Stimulated activated CD4-positive, alpha-beta T cell treated with anti-CD3 and anti-CD28 coated beads, Interleukin-1b, Interleukin-23, amount 100 ng/mL, for 1 hour (primary cell): Measurements from ENCODE around the gene SIDT1.
"Not testable (repeated sequence)": the region's sequence is repeated elsewhere in the genome, so short reads cannot be mapped to it uniquely, and the experiment has no call there.

ENCODE experiments used
- DNase-seq, 2 donors: peaks; one replicate each; pipeline ENCODE4 v3.0.0-alpha.2; 2020; ENCODE audit warnings: low read depth in 2 of 2

The SIDT1 gene

DNA sequence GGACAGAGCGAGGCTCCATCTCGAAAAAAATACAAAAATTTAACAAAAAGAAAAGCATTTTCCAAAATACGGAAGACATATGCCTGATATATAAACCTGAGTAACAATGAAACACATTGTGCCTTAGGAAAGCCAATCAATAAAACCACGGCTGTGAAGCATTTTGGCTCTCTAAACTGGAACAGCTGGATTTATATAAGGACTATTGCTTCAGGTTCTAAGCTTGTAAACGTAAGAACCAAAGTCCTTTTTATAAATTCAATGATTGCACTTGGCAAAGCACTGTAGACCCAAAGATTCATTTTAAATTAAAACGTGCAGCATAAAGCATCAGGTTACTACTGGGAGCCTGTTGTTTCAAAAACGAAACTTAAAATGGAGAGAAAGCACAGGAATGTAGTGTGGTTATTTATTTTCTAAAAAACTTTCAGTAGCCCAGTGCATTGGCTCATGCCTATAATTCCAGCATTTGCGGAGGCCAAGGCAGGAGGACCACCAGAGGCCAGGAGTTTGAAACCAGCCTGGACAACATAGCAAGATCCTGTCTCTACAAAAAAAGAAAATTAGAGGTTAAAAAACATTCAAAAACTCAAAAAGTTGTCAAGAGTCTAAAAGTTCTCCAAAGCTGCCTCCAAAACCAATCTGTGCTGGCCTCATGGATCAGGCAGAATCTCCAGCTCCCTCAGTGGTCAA is 102.6 kb downstream of the SIDT1 start:
- no peak for DNase-seq

DNA sequence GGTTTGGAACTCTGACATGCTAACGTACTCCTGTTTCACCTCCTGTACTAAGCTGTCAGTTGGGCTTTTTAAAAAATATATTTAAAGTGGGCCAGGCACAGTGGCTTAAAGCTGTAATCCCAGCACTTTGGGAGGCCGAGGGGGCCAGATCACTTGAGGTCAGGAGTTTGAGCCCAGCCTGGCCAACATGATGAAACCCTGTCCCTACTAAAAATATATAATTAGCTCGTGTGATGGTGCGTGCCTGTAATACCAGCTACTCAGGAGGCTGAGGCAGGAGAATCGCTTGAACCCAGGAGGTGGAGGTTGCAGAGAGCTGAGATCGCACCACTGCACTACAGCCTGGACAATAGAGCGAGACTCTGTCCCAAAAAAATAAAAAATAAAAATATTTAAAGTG is 103.7 kb downstream of the SIDT1 start:
- not testable (repeated sequence) for DNase-seq

DNA sequence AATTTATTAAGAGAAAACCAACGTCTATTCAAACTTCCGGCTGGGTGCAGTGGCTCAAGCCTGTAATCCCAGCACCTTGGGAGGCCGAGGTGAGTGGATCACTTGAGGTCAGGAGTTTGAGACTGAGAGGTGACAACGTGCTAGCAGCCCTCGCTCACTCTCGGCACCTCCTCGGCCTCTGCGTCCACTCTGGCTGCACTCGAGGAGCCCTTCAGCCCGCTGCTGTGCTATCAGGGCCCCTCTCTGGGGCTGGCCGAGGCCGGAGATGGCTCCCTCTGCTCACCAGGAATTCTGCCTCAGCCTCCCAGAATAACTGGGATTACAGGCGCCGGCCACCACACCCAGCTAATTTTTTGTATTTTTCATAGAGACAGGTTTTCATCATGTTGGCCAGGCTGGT is 105.4 kb downstream of the SIDT1 start:
- DNase-seq, result no peak

DNA sequence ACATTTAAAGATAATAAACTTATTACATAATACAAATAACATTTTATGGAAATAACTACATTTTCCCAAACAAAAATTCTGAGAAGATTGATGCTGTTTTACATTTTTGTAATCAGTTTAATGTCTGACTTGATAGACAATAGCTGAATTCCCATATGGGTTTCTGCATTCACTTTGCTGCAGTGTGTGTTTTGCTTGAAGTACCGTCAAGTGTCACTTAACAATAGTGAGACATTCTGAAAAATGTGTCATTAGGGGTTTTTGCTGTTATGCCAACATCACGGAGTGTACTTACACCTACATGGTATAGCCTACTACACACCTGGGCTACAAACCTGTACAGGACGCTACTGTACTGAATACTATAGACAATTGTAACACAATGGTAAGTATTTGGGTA is 106.6 kb downstream of the SIDT1 start:
- DNase-seq, result no peak

DNA sequence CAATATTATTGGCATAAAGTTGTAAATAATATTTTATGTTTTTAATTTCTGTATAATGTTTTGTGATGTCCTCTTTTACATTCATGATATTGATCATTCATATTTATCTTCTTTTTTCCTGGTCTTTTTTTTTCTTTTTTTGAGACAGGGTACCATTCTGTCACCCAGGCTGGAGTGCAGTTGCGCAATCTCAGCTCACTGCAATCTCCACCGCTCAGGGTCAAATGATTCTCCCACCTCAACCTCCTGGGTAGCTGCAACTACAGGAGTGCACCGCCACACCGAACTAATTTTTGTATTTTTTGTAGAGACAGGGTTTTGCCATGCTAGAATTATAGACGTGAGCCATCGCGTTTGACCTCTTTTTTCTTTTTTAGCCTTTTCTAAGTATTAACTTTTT is 111.2 kb downstream of the SIDT1 start:
- DNase-seq, result no peak

DNA sequence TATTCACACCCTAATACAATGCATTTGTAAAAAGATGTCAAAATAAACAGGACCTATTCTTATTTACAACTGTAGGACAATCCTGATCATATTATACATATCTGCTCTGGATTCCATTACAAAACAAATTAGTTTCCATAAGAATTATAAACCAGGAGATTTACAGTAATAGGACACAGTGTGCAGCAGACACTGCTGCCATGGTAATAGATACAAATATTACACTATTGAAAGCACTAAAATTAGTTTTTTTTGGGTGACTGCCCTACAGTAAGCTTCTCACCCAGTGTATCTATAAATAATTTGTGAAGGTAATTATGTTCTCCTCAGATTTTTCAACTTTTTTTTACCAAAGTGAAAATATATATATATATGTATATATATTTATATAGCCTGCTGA is 116.2 kb downstream of the SIDT1 start:
- DNase-seq, result no peak

DNA sequence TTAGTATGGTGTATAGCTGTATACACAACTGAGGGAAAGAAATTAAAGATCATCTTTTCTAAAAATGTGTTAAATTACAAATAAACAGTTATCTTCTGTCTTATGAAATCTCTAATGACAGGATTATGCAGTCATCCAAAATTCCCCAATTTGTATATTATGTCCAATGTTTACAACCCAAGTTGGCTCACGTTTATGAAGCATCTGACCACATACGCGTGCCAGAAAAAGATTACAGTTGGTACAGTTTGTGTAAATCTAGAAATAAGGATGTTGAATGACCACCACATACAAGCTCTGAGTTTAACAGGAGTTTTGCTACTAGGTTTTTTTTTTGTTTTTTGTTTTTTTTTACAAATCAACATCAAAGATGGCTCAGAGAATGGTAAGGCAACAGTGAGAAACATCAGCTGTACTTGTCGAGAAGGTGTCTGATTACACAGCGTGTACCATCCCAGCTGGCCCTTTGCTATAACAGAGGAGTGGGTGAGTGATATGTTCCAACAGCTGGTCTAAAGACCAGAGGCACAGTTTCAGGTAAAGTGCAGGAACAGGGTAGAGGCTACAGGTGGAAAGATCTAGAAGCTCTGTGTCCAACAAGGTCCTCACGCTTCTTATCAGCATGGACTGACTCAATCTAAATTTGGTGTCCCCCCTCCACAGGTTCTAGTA is 117.0 kb downstream of the SIDT1 start:
- no peak for DNase-seq

DNA sequence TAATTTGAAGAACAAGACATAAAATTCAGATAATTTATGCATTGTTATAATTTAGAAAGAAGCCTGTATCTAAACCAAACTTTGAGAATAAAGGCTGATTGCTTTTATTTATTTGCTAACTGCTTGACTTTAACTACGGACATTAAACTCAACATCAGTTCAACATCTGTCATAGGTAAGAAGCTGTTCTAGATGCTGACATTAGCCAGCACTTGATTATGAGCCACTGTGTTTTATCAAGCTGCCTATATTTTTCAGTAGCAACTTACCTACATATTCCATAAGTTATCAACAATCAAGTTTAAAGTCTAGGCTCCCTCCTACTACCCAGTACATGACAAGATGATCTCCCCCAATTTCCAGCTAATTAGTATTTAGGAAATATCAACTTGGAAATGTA is 122.0 kb downstream of the SIDT1 start:
- DNase-seq, result no peak

DNA sequence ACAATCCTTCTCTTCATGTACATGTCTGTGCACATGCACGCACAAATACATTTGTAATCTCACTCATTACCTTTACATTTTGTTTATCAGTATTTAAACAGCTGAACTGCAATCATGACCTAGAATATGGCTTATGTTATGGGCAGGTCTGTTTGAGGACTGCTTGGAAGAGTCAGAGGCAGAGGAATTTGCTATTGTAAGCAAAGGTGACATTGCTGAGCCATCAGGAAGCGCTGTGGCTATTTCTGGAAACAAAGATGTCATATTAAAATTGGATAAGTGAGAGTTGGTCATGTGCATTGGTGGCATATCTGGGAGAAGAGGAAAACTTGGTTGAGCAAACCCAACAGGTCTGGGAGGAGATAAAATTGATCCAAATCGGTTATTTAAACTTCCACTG is 122.5 kb downstream of the SIDT1 start:
- DNase-seq, result no peak

DNA sequence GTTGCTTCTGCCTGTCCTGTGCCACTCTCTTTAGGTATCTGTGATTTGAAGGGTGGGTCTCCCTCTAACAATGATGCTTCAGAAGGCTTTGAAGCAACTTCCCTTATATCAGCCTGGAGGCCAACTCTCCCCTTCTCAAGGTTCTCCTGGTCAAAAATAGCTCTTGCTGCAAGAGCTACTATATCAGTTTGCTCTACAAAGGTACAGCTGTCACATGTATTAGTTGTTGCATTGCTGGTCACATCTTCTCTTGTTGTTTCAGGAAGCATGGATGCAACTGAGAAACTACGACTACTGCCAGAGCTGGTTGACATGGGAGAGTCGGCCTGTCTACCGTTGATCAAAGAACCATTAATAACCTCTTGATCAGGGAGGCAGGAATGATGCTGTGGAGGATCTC is 125.8 kb downstream of the SIDT1 start:
- DNase-seq, result no peak

DNA sequence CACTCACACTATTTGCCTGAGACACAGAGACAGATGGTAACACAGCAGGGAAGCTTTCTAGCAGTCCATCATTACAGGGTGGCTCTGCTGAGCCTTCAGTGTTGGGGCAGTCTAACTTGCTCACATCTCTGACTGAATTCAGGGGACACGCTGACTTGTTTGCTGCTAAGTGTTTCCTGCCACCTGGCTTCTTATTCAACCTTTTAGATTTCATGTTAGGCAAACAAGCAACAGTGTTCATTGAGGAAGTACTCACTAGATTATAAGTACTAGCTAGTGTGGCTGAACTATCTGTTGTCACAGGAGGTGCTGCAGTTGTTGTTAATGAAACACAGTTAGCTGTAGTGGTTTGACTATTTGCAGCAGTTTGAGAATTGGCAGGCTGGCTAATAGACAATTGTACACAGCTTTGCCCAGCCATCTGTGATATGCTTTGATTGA is 126.8 kb downstream of the SIDT1 start:
- DNase-seq, result no peak

DNA sequence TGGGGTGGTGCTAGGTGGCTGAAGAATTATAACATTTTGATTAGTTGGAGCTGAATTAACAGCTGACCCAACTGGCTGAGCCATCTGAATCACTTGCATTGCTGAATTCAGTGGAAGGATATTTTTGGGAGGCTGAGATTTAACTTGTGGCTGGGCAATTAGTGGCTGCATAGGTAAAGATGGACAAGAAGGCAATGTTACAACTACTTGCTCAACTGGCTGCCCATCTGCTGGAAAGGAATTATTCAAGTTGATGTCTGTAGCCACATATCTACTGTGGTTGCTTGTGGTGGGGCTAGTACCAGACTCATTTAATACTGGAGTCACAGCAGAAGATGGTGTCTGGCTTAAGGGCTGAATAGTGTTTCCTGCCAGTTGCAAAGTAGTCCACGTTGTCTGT is 127.6 kb downstream of the SIDT1 start:
- DNase-seq, result no peak

DNA sequence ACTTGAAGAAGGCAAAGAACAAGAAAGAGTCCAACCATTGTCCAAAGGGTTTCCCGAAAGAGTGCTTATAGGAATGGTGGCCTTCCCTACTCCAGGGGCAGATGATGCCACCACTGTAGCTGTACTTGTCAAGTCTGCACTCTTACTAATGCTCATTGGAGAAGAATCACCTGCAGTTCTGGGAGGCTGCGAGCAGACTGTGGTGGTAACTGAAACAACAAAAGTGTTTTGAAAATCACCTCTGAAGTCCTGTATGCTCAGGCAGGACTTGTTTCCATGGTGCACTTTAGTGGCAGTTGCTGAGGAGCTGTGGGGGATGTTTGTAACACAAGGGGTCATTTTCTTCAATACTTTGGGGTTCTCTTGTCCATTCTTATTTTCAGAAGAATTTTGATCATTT is 128.1 kb downstream of the SIDT1 start:
- no peak for DNase-seq

DNA sequence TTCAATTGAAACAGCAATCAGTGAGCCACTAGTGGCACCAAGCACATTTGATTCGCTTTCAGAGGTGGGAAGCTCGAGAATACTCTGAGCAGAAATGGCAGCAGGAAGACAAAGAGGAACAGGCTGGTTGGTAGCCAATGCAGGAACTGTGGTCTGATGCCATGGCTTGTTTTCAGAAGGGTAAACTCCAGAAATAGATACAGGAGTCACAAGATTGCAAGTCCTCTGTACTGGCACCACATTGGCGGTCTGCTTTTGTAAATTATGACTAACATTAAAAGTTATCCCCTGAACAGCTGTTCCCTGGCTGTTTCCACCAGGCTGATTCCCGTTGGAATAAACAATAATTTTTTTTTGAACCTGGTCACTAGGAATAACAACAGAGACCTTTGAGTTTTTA is 128.5 kb downstream of the SIDT1 start:
- no peak for DNase-seq

DNA sequence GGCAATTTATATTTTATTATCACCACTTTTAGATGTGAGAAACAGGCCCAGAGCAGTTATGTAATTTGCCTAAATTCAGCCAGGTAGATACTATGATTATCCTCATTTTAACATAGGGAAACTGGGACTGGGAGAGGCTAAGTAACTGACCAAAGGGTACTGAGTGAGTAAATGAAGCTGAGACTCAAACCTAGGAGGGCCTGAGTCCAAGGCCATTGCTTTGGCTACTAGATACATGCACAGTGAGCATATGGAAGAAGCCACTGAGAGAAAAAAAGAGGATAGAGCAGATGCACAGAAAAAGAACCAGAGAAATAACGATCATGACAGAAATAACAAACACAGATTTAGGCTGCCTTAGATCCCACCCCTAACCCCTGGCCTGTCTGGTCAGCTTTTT is 130.5 kb downstream of the SIDT1 start:
- no peak for DNase-seq

DNA sequence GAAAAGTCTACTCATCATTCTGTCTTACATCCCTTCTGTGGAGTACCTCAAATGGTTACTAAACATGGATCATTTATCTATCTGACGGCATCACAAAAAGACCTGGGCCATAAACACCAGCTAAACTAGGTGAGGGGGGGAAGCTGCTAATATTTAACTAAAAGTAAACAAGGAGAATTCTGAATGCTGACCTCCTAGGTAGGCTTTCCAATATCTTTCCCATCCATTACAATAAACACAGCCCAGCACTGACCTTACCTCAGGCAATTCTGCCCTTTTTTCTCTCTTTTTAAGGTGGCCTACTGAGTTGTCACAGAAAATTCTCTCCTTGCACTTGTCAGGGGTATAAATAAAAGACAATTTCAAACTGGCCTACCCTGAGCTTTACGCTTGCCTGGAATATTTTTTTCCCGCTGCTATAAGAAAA is 131.0 kb downstream of the SIDT1 start:
- no peak for DNase-seq

DNA sequence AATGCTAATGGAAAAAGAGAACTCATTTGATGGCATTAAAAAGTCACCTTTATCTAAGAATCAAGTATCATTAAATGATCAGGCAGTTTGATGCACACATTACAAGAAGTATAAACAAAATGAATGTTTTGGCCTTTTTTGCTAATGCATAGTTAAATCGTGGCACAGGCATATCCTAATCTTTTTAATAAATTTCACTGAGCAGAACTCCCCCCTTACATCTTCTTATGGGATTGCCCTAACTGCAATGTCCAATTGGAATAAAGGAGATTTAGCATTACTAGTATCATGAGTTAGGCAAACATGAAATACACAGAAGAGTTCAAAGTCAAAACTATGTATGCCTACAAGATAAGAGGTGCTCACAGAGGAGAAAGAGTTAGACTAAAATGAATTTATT is 131.4 kb downstream of the SIDT1 start:
- DNase-seq, result no peak

DNA sequence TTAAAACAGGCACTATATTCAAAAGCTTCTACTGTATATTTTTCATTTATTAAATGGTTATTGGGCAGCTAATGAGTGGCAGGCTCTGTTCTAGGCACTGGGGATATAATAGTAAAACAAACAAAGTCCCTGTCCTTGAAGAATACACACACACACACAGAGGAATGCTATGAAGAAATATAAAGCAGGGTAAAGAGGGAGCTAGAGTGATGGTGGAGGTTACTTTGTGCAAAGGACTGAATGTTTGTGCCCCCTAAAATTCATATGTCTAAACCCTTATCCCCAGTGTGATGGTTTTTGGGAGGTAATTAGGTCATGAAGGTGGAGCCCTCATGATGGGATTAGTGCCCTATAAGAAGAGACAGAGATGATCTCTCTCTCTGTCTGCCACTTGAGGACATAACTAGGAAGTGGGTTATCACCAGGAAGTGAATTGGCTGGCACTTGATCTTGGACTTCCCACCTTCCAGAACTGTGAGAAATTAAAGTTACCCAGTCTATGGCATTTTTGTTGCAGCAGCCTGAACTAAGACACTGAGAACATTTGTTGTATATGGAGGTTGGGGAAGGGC is 132.3 kb downstream of the SIDT1 start:
- no peak for DNase-seq

DNA sequence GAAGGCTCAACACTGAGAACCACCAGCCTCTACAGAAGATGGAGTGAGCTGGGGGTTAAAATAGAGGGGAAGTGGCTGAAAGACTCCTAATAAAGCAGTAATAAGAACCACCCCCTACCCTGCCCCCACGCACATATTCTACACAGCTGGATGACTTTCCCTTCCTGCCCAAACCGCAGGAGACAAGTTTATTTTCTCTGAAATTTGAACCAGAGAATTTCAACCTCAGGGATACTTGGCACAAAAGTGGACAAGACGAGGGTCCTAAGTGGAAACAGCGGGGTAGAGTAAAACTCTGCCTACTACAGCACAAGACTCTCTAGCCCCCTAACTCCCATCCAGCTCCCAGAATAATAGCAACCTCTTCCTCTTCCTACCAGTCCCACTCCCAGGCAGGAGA is 135.7 kb downstream of the SIDT1 start:
- no peak for DNase-seq

DNA sequence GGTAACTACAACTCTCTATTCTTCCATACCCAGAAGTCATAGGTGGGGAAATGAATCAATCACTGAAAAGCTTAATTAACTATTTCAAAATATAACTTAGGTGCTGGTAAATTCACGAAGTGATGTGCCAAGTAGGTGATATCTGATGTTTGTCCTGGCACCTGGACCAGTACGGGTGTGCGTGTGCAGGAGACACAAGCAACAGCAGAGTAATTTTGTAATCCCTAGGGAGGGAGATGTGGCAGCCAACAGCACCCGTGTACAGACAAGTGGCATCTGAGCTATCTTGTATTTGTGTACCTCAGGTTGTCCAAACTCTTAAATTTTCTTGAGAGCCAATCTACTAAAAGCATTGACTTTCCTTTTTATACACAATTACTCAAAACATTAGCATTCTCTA is 141.2 kb downstream of the SIDT1 start:
- no peak for DNase-seq

DNA sequence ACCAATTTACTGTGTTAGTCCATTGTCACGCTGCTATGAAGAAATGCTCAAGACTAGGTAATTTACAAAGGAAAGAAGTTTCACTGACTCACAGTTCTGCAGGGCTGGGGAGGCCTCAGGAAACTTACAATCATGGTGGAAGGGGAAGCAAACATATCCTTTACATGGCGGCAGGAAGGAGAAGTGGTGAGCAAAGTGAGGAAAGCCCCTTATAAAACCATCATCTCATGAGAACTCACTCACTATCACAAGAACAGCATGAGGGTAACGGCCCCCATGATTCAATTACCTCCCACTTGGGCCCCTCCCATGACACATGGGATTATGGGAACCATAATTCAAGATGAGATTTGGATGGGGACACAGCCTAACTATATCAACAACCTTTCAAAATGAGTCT is 143.9 kb downstream of the SIDT1 start:
- no peak for DNase-seq

DNA sequence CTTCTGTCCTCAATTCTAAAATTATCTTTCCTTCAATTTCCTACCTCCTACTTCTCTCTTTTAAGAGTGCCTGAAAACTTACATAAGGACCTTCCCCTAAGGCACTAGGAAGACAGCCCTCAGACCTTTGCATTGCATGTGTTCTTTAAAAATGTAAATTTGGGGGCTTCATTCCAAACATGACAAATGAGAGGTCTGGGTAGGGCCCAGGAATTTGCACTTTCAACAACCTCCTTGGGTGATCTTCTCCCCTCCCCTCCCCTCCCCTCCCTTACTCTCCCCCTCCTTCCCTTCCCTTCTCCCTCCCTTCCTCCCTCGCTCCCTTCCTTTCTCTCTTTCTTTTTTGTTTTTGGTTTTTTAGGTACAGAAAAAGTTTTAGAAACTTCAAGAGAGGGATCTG is 145.4 kb downstream of the SIDT1 start:
- no peak for DNase-seq

DNA sequence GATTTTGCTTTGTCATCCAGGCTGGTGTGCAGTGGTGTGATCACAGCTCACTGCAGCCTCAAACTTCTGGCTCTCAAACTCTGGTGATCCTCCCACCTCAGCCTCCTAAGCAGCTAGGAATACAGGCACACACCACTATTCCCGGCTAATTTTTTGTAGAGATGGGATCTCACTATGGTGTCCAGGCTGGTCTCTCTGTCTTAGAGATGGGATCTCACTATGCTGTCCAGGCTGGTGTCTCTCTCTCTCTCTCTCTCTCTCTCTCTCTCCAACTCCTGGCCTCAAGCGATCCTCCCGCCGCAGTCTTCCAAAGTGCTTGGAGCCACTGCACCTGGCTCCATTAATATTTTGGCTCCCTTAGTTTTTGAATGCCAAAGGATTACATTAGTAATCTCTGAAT is 146.4 kb downstream of the SIDT1 start:
- no peak for DNase-seq
